Mesothelial cell of epicardium (in vitro differentiated cells): Measurements from ENCODE around the gene GIPR. TPM values are rescaled to one million over a fixed set of nuclear protein-coding genes. Genes with fewer than 3 reads are reported as not detected.
A peak's percentile ranks its signal among the peaks of the same experiment; 100 is the strongest.

Experiments
- DNase-seq, 2 experiments: peaks; one replicate each; pipeline ENCODE4 v3.0.0; 2021; ENCODE audit warnings: low spot score in 2 of 2; ENCODE audit not compliant: unreplicated experiment in 2 of 2
- H3K27ac Mint-ChIP-seq: 2 replicates; pipeline ENCODE4 v1.8.0; 2021; ENCODE audit warnings: mixed read lengths
- H3K27me3 Mint-ChIP-seq: 2 replicates; pipeline ENCODE4 v1.8.0; 2021; ENCODE audit warnings: low read depth, mixed read lengths
- H3K36me3 Mint-ChIP-seq: 2 replicates; pipeline ENCODE4 v1.8.0; 2021; ENCODE audit warnings: mixed read lengths
- H3K4me1 Mint-ChIP-seq: 2 replicates; pipeline ENCODE4 v1.8.0; 2021; ENCODE audit warnings: mixed read lengths
- H3K4me3 Mint-ChIP-seq: 2 replicates; pipeline ENCODE4 v1.8.0; 2021; ENCODE audit warnings: mild to moderate bottlenecking, moderate library complexity, mixed read lengths
- H3K9me3 Mint-ChIP-seq: 2 replicates; pipeline ENCODE4 v1.8.0; 2021; ENCODE audit warnings: mixed read lengths
- total RNA-seq: library from RNA; stranded (reverse); gene quantifications from 3 replicates; pipeline ENCODE4 v1.2.1, GENCODE V29; 2021
- TF ChIP-seq, protein P1 (sequence below): fragments of 200-600 bp; sonication (generic); IDR thresholded peaks from one replicate; pipeline ENCODE4 v1.5.0; 2021; ENCODE audit warnings: antibody characterized with exemption; ENCODE audit not compliant: unreplicated experiment

Gene GIPR
- total RNA-seq, 1 donor from 2014 or later: 5.1 TPM

DNA sequence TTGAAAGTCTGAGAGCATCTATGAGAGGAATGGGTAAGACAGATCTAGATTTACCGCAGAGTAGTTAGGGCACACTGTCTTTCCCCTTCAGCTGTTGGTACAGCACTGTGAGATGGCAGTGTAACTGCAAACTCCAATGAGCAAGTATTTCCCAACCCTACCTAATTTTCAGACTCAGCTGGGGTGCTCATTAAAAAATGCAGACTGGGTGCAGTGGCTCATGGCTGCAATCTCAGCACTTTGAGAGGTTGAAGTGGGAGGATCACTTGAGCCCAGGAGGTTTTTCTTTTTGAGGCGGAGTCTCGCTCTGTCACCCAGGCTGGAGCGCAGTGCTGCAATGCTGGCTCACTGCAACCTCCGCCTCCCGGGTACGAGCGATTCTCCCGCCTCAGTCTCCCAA, 37.1 kb downstream of the GIPR start:
- TF ChIP-seq, protein P1, sequence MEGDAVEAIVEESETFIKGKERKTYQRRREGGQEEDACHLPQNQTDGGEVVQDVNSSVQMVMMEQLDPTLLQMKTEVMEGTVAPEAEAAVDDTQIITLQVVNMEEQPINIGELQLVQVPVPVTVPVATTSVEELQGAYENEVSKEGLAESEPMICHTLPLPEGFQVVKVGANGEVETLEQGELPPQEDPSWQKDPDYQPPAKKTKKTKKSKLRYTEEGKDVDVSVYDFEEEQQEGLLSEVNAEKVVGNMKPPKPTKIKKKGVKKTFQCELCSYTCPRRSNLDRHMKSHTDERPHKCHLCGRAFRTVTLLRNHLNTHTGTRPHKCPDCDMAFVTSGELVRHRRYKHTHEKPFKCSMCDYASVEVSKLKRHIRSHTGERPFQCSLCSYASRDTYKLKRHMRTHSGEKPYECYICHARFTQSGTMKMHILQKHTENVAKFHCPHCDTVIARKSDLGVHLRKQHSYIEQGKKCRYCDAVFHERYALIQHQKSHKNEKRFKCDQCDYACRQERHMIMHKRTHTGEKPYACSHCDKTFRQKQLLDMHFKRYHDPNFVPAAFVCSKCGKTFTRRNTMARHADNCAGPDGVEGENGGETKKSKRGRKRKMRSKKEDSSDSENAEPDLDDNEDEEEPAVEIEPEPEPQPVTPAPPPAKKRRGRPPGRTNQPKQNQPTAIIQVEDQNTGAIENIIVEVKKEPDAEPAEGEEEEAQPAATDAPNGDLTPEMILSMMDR: no peak
- DNase-seq: no peak
- no peaks in the 10 kb centered on the region for H3K4me1 Mint-ChIP-seq
- peaks cover 19% of the 10 kb centered on the region for H3K36me3 Mint-ChIP-seq
- H3K27ac Mint-ChIP-seq: no peak overlapping the region
- H3K4me3 Mint-ChIP-seq: no peak overlapping the region
- no peaks in the 10 kb centered on the region for H3K9me3 Mint-ChIP-seq
- H3K27me3 Mint-ChIP-seq: no peaks in the 10 kb centered on the region

GRCh38 chr19:45705710-45706415, 37.8 kb downstream of the GIPR start:
- no peak overlapping the region for H3K4me3 Mint-ChIP-seq
- H3K4me1 Mint-ChIP-seq: no peaks in the 10 kb centered on the region
- no peak overlapping the region for H3K27ac Mint-ChIP-seq
- DNase-seq: no peak
- H3K9me3 Mint-ChIP-seq: no peaks in the 10 kb centered on the region
- H3K27me3 Mint-ChIP-seq: no peaks in the 10 kb centered on the region
- H3K36me3 Mint-ChIP-seq: peaks cover 22% of the 10 kb centered on the region
- TF ChIP-seq, protein P1: no peak

DNA sequence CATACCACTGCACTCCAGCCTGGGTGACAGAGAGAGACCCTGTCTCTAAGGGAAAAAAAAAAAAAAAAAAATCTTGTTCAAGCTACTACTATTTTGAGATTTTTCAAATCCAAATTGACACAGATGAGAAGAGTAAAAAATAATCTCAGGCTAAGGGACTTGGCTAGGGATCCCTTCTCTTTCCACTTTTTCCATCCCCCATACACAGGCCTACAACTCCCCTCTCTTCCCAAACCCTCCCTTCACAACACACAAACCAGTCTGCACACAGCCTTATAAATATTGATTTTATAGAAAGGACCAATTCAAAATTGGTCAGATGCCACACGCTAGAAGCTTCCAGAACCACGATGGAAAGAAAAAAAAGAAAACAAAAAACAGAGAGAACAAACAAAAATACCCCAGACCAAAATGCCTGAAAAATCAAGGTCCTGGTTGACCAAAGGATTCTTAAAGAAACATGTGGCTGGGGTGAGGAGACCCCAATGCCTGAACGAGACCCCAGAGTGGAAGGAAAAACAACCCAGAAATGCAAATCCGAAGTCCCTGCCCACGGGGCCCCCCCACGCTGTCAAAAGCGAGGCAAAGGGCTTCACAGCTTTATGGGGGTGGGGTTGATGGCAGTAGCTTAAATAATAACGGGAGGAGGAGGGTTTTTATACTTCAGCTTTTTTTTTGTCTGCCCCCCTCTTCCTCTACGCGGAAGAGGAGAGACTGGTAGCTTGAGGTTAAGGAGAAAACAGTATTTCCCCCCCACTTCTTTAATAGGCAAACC, 42.5 kb downstream of the GIPR start:
- Mint-ChIP-seq H3K4me1 (no peaks in the 10 kb centered on the region), H3K9me3 (no peaks in the 10 kb centered on the region), H3K4me3 (no peak overlapping the region), H3K27ac (peak overlapping the region; percentile 18), H3K27me3 (no peaks in the 10 kb centered on the region), H3K36me3 (peaks cover 14% of the 10 kb centered on the region)
- no peak for DNase-seq
- TF ChIP-seq, protein P1: no peak

DNA sequence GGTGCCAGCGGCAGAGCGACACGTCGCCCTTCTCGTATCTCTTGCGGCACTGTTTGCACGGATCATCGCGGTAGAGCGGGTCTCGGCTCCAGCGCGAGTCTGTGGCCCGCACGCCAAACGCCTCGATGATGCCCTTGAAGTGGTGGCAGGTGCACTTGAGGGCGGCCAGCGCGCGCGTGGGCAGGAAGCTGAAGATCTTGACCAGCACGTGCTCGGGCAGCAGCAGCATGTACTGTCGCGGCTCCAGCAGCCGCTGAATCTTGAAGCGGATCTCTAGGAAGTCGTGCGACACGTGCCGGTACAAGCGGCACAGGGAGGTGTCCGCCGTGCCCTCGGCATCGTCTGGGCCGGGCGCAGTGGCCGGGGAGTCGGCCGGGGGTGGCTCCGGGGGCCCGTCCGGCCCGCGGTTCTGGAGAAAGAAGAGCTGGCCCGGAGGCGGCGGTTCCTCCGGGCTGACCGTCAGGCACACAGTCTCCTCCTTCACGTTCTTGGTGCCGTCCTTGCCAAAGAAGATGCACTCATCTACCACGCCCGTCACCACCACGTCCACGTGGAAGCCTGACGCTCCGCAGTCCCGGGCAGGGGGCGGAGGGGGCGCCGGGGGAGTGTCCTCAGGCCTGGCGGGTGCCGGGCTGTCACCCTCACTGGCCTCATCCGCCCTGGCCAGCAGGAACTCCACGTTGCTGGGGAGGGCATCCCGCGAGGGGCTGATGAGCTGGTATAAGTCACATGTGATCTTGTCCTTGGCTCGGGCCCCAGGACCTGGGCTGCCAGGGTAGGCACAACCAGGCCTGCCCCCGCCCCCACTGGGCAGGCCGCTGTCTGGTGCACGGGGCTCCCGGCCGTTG, 44.1 kb downstream of the GIPR start:
- Mint-ChIP-seq H3K4me3 (no peak overlapping the region), H3K4me1 (peaks cover 10% of the 10 kb centered on the region), H3K27me3 (no peaks in the 10 kb centered on the region), H3K36me3 (peaks cover 14% of the 10 kb centered on the region), H3K27ac (no peak overlapping the region), H3K9me3 (no peaks in the 10 kb centered on the region)
- DNase-seq: no peak
- TF ChIP-seq, protein P1: no peak

GRCh38 chr19:45712699-45713067, 44.7 kb downstream of the GIPR start:
- Mint-ChIP-seq H3K27ac (no peak overlapping the region), H3K4me3 (no peak overlapping the region), H3K36me3 (peaks cover 14% of the 10 kb centered on the region), H3K4me1 (peaks cover 15% of the 10 kb centered on the region), H3K9me3 (no peaks in the 10 kb centered on the region), H3K27me3 (no peaks in the 10 kb centered on the region)
- no peak for DNase-seq
- TF ChIP-seq, protein P1: no peak
